Sigmoid colon (tissue), 7 donors: ENCODE measurements around the gene CORO2B. TPM values are rescaled to one million over a fixed set of nuclear protein-coding genes. Genes with fewer than 3 reads are reported as not detected.

Experiments used
- DNase-seq: peaks from one replicate; pipeline ENCODE4 v3.0.0-alpha.2; 2019
- H3K27ac ChIP-seq, 4 donors: fragments of 200-600 bp; sonication (generic); one replicate each; pipeline ENCODE4 v1.5.1; 2016 to 2019; ENCODE audit warnings: mild to moderate bottlenecking in 1 of 4
- H3K27me3 ChIP-seq, 3 donors: fragments of 200-600 bp; sonication (generic); one replicate each; pipeline ENCODE4 v1.5.1; 2019; ENCODE audit warnings: mild to moderate bottlenecking in 1 of 3
- H3K36me3 ChIP-seq, 4 donors: fragments of 200-600 bp; sonication (generic); one replicate each; pipeline ENCODE4 v1.5.1; 2016 to 2019
- H3K4me1 ChIP-seq, 4 donors: fragments of 200-600 bp; sonication (generic); one replicate each; pipeline ENCODE4 v1.5.1; 2017 to 2019
- H3K4me3 ChIP-seq, 4 donors: fragments of 200-600 bp; sonication (generic); one replicate each; pipeline ENCODE4 v1.5.1; 2017 to 2019; ENCODE audit warnings: mild to moderate bottlenecking in 2 of 4, moderate library complexity in 1 of 4
- H3K9me3 ChIP-seq, 4 donors: fragments of 200-600 bp in 3 of 4; sonication (generic) in 3 of 4; one replicate each; pipeline versions ENCODE4 v1.5.1 to v1.6.1; 2013 to 2019
- CTCF ChIP-seq, 4 experiments: fragments of 450-650 bp in 3 of 4; fragments of 200-600 bp in 1 of 4; IDR thresholded peaks; one replicate each; pipeline ENCODE4 v1.5.1; 2016 to 2019; ENCODE audit warnings: antibody characterized with exemption in 4 of 4, mild to moderate bottlenecking in 3 of 4, moderate library complexity in 2 of 4
- EP300 ChIP-seq, 4 donors: sonication (generic); formaldehyde crosslinking; IDR thresholded peaks; one replicate each; pipeline ENCODE4 v1.6.1; 2017; ENCODE audit warnings: antibody characterized with exemption in 4 of 4
- POLR2A ChIP-seq, 2 donors: fragments of 450-650 bp; IDR thresholded peaks; one replicate each; pipeline ENCODE4 v1.6.1; 2016; ENCODE audit warnings: antibody characterized with exemption in 2 of 2, mild to moderate bottlenecking in 2 of 2, moderate library complexity in 2 of 2
- POLR2AphosphoS5 ChIP-seq, 4 donors: sonication (generic); formaldehyde crosslinking; IDR thresholded peaks; one replicate each; pipeline ENCODE4 v1.6.1; 2017; ENCODE audit warnings: antibody characterized with exemption in 4 of 4
- WGBS, 2 donors: extraction: QIAGEN DNeasy Blood & Tissue Kit; methylation state at CpG; one replicate each; pipeline ENCODE4 v1.1.7; 2013; 5-methylcytosine and 5-hydroxymethylcytosine counted together
- intact Hi-C: fragments of 100-400 bp; cut with DNase I; formaldehyde crosslinking; loops from one replicate; pipeline ENCODE4 v1.15.1; 2023
- polyA plus RNA-seq, 3 donors: library from polyadenylated mRNA; stranded (reverse); fragments of 200-250 nt; gene quantifications; one replicate each; pipeline ENCODE4 v1.2.3, GENCODE V29; 2013
- total RNA-seq, 4 donors: library from RNA; depleted of rRNA; stranded (reverse); fragments of >200 nt; gene quantifications; one replicate each; pipeline ENCODE4 v1.1.0, GENCODE V29; 2016
- donor health status: healthy with polysubstance abuse.
- donor health status: Bipolar disorder and iron deficiency.
- donor health status: healthy.

The CORO2B gene
- total and polyA plus RNA-seq, 7 donors, result 0.46 to 3.9 (median 3.1) TPM

GRCh38 chr15:68672251-68672650 lies 93.5 kb downstream of the CORO2B start:
- intact Hi-C loops, result loop anchor here (10.0 kb wide), 2 partner anchors 367 to 417 kb away; no protein-coding TSS in a partner anchor
- DNase-seq, result peak; percentile 4
- TF ChIP-seq EP300 (IDR thresholded peaks at IDR 0.05) (no peak), POLR2AphosphoS5 (IDR thresholded peaks at IDR 0.05) (no peak), CTCF (IDR thresholded peaks at IDR 0.05) (no peak)

GRCh38 chr15:68672781-68673205 lies 94.0 kb downstream of the CORO2B start:
- Histone ChIP-seq H3K27ac (no peak overlapping the region), H3K36me3 (no peaks in the 10 kb centered on the region), H3K9me3 (no peaks in the 10 kb centered on the region), H3K27me3 (no peaks in the 10 kb centered on the region), H3K4me3 (no peak overlapping the region), H3K4me1 (no peaks in the 10 kb centered on the region)
- DNase-seq, result peak; percentile 45
- WGBS, 2 donors, result 74 to 80% methylated on average over 4 of the region's 4 CpGs
- intact Hi-C loops, result loop anchor here (10.0 kb wide), 2 partner anchors 368 to 418 kb away; no protein-coding TSS in a partner anchor
- no peak for TF ChIP-seq CTCF (IDR thresholded peaks at IDR 0.05)
- TF ChIP-seq POLR2A (IDR thresholded peaks at IDR 0.05), result no peak
- no peak for TF ChIP-seq POLR2AphosphoS5 (IDR thresholded peaks at IDR 0.05)
- TF ChIP-seq EP300 (IDR thresholded peaks at IDR 0.05), result no peak

More at GRCh38 chr15:68672251-68672650, 93.5 kb downstream of the CORO2B start:
- no peaks in the 10 kb centered on the region for H3K36me3 ChIP-seq
- no peak overlapping the region for H3K4me3 ChIP-seq
- no peak overlapping the region for H3K27ac ChIP-seq
- H3K4me1 ChIP-seq, result no peaks in the 10 kb centered on the region
- H3K9me3 ChIP-seq, result no peaks in the 10 kb centered on the region
- 53 to 78% methylated on average over 4 of the region's 4 CpGs for WGBS, 2 donors
- H3K27me3 ChIP-seq, result no peaks in the 10 kb centered on the region

- 50 to 62% methylated on average over 5 of the region's 5 CpGs for WGBS, 2 donors
- no peak for TF ChIP-seq POLR2AphosphoS5 (IDR thresholded peaks at IDR 0.05)
- TF ChIP-seq CTCF (IDR thresholded peaks at IDR 0.05), result no peak
- no peak for TF ChIP-seq EP300 (IDR thresholded peaks at IDR 0.05)
- TF ChIP-seq POLR2A (IDR thresholded peaks at IDR 0.05), result no peak
- Histone ChIP-seq H3K27me3 (no peaks in the 10 kb centered on the region), H3K27ac (no peak overlapping the region), H3K4me1 (no peaks in the 10 kb centered on the region), H3K9me3 (no peaks in the 10 kb centered on the region), H3K36me3 (no peaks in the 10 kb centered on the region), H3K4me3 (no peak overlapping the region)
- peak; percentile 17 for DNase-seq
- intact Hi-C loops, result loop anchor here (1.0 to 10.0 kb wide), 4 partner anchors 97 to 420 kb away; partner anchors contain the start of gene CORO2B
These were observed 96.2 kb downstream of the CORO2B start for GRCh38 chr15:68674975-68675374.

GRCh38 chr15:68676011-68676605 lies 97.3 kb downstream of the CORO2B start:
- 86 to 94% methylated on average over 7 of the region's 7 CpGs for WGBS, 2 donors
- intact Hi-C loops, result loop anchor here (10.0 kb wide), 2 partner anchors 371 to 421 kb away; no protein-coding TSS in a partner anchor
- peak; percentile 37 for DNase-seq
- no peak overlapping the region for H3K4me3 ChIP-seq
- TF ChIP-seq EP300 (IDR thresholded peaks at IDR 0.05), result no peak
- TF ChIP-seq CTCF (IDR thresholded peaks at IDR 0.05), result no peak
- no peak for TF ChIP-seq POLR2AphosphoS5 (IDR thresholded peaks at IDR 0.05)
- no peak for TF ChIP-seq POLR2A (IDR thresholded peaks at IDR 0.05)
- H3K4me1 ChIP-seq, result no peaks in the 10 kb centered on the region
- H3K27ac ChIP-seq, result no peak overlapping the region
- no peaks in the 10 kb centered on the region for H3K27me3 ChIP-seq
- H3K9me3 ChIP-seq, result no peaks in the 10 kb centered on the region
- H3K36me3 ChIP-seq, result no peaks in the 10 kb centered on the region
